Measurements from ENCODE around the gene GTF2A1. TPM values are rescaled to one million over a fixed set of nuclear protein-coding genes. Genes with fewer than 3 reads are reported as not detected.

GTF2A1 gene
- total and polyA plus RNA-seq, 4 donors, result 4.5 to 40.8 (median 16.7) TPM

GRCh38 chr14:81222126-81222525 is 1.4 kb upstream of the GTF2A1 start:
- peak overlapping the region; percentile 94 to 99 for H3K27ac ChIP-seq (ENCODE audit: low read depth in 1 of 2, low read length in 1 of 2)
- H3K4me1 ChIP-seq (ENCODE audit: control insufficient read depth in 5 of 5, insufficient read depth in 5 of 5, low read length in 5 of 5), result peaks cover 2 to 14% (median 3%) of the 10 kb centered on the region in 5 donors
- no peak overlapping the region for H3K9ac ChIP-seq (ENCODE audit: insufficient read depth in 1 of 2, low read length in 2 of 2)
- 90 to 93% methylated on average over 5 of the region's 5 CpGs for WGBS, 2 donors
- ATAC-seq (ENCODE audit: insufficient read depth, low FRiP score) (no peak), DNase-seq (no peak)
- H3K36me3 ChIP-seq (ENCODE audit: control insufficient read depth in 4 of 4, insufficient read depth in 4 of 4, low read length in 4 of 4), result peaks cover 0 to 4% (median 0%) of the 10 kb centered on the region in 4 donors
- TF ChIP-seq, protein P1, sequence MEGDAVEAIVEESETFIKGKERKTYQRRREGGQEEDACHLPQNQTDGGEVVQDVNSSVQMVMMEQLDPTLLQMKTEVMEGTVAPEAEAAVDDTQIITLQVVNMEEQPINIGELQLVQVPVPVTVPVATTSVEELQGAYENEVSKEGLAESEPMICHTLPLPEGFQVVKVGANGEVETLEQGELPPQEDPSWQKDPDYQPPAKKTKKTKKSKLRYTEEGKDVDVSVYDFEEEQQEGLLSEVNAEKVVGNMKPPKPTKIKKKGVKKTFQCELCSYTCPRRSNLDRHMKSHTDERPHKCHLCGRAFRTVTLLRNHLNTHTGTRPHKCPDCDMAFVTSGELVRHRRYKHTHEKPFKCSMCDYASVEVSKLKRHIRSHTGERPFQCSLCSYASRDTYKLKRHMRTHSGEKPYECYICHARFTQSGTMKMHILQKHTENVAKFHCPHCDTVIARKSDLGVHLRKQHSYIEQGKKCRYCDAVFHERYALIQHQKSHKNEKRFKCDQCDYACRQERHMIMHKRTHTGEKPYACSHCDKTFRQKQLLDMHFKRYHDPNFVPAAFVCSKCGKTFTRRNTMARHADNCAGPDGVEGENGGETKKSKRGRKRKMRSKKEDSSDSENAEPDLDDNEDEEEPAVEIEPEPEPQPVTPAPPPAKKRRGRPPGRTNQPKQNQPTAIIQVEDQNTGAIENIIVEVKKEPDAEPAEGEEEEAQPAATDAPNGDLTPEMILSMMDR (IDR thresholded peaks at IDR 0.05; ENCODE audit: control extremely low read depth, extremely low read depth), result no peak
- no peaks in the 10 kb centered on the region for H3K27me3 ChIP-seq (ENCODE audit: control insufficient read depth in 3 of 3, insufficient read depth in 3 of 3, low read length in 2 of 3)
- no peaks in the 10 kb centered on the region for H3K9me3 ChIP-seq (ENCODE audit: control insufficient read depth in 4 of 4, insufficient read depth in 3 of 4, low read length in 3 of 4)
- H3K4me3 ChIP-seq, result no peak overlapping the region

DNA sequence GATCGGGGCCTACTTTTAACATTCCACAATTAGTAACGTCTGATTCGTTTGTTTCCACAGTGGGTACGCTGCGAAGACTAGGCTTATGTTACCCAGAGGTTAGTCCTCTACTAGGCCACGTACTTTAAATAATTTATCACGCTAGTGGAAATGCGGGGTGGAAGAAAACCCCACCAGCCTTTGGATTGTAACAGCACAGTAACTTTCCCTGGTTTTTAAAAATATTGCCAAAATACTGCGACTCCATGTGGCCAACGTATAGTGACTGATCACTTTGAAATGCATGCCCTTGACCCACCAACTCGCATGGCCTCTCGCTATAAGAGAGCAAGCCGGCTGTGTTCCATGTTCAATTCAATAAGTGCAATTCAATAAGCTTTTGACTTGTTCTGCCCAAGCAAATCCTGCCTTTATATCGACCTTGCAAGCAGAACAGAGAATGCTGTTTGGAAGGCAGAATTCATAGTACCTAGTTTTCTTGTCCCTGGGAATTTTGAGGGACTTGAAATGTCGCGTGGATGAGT is 882 bp upstream of the GTF2A1 start:
- Histone ChIP-seq H3K36me3 (ENCODE audit: control insufficient read depth in 4 of 4, insufficient read depth in 4 of 4, low read length in 4 of 4) (peaks cover 0 to 4% (median 0%) of the 10 kb centered on the region in 4 donors), H3K4me1 (ENCODE audit: control insufficient read depth in 5 of 5, insufficient read depth in 5 of 5, low read length in 5 of 5) (peaks cover 2 to 14% (median 7%) of the 10 kb centered on the region in 5 donors), H3K27ac (ENCODE audit: low read depth in 1 of 2, low read length in 1 of 2) (peak overlapping the region; percentile 94 to 99), H3K9ac (ENCODE audit: insufficient read depth in 1 of 2, low read length in 2 of 2) (peak overlapping the region; percentile 80 to 93), H3K9me3 (ENCODE audit: control insufficient read depth in 4 of 4, insufficient read depth in 3 of 4, low read length in 3 of 4) (no peaks in the 10 kb centered on the region), H3K4me3 (peak overlapping the region; percentile 40), H3K27me3 (ENCODE audit: control insufficient read depth in 3 of 3, insufficient read depth in 3 of 3, low read length in 2 of 3) (no peaks in the 10 kb centered on the region)
- 33% methylated on average over 16 of the region's 16 CpGs for WGBS, 2 donors
- DNase-seq (no peak), ATAC-seq (ENCODE audit: insufficient read depth, low FRiP score) (no peak)
- TF ChIP-seq, protein P1 (IDR thresholded peaks at IDR 0.05; ENCODE audit: control extremely low read depth, extremely low read depth), result no peak

DNA sequence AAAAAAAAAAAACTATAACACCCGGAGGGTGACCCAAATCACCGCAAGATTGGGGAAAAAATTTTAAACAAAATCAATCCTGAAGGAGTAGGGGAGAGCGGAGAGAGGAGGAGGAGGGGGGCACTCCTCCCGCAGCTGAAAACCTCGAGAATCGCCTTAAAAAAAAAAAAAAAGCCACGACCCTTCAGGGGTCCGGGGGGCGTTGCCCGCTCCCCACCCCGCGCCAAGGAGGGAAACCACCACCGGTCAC is 254 bp downstream of the GTF2A1 start:
- Histone ChIP-seq H3K36me3 (ENCODE audit: control insufficient read depth in 4 of 4, insufficient read depth in 4 of 4, low read length in 4 of 4) (peaks cover 3 to 4% (median 3%) of the 10 kb centered on the region in 4 donors), H3K9ac (ENCODE audit: insufficient read depth in 1 of 2, low read length in 2 of 2) (peak overlapping the region; percentile 85 to 92), H3K27ac (ENCODE audit: low read depth in 1 of 2, low read length in 1 of 2) (peak overlapping the region; percentile 97 to 98), H3K9me3 (ENCODE audit: control insufficient read depth in 4 of 4, insufficient read depth in 3 of 4, low read length in 3 of 4) (no peaks in the 10 kb centered on the region), H3K4me3 (peak overlapping the region; percentile 72), H3K4me1 (ENCODE audit: control insufficient read depth in 5 of 5, insufficient read depth in 5 of 5, low read length in 5 of 5) (peaks cover 2 to 14% (median 7%) of the 10 kb centered on the region in 5 donors), H3K27me3 (ENCODE audit: control insufficient read depth in 3 of 3, insufficient read depth in 3 of 3, low read length in 2 of 3) (no peaks in the 10 kb centered on the region)
- ATAC-seq (ENCODE audit: insufficient read depth, low FRiP score), result no peak
- TF ChIP-seq, protein P1 (IDR thresholded peaks at IDR 0.05; ENCODE audit: control extremely low read depth, extremely low read depth), result no peak
- DNase-seq, result no peak
- WGBS, 2 donors, result 0% methylated on average over 12 to 13 of the region's 13 CpGs

Measured in lung (tissue), 12 donors.